ENCODE data around the gene RNF182.
"Not testable (repeated sequence)": the region's sequence is repeated elsewhere in the genome, so short reads cannot be mapped to it uniquely, and the experiment has no call there.

RNF182 gene

DNA sequence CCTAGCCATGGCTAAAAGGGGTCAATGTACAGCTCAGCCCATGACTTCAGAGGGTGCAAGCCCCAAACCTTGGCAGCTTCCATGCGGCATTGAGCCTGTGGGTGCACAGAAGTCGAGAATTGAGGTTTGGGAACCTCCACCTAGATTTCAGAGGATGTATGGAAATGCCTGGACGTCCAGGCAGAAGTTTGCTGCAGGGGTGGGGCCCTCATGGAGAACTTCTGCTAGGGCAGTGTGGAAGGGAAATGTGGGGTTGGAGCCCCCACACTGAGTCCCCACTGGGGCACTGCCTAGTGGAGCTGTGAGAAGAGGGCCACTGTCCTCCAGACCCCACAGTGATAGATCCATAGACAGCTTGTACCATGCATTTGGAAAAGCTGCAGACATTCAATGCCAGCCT lies 47.9 kb downstream of the RNF182 start:
- not testable (repeated sequence) for DNase-seq

DNA sequence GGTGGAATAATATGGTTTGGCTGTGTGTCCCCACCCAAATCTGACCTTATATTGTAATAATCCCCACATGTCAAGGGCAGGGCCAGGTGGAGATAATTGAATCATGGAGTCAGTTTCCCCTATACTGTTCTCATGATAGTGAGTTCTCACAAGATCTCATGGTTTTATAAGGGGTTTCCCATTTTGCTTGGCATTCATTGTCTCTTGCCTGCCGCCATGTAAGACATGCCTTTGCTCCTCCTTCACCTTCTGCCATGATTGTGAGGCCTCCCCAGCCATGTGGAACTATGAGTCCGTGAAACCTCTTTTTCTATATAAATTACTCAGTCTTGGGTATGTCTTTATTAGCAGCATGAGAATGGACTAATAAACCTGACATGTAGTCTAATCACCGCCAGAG lies 48.7 kb downstream of the RNF182 start:
- DNase-seq: not testable (repeated sequence)

DNA sequence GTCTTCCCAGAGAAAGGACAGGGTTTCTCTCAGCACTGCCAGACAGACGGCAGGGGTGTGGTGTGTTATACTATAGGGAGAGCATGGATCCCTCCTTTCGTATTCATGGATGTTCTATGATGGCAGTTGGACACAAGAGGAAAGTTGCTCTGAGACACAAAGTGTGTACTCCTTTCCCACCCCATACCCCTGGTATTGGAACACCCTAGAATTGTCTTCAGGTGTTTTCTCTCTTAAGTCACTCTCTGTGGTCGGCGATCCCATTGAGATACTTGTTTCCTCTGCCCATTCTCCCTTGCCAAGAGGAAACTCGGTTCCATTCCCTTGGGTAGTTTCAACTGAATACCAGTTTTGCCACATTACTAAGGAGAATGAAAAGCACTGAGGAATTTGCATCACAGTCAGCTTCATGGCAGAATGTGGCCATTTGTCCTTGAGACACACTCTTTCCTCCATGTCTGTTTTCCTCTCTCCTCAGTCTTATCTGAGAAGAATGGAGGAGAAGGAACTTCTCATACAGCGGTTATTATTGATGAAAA lies 53.4 kb downstream of the RNF182 start:
- no peak for DNase-seq

DNA sequence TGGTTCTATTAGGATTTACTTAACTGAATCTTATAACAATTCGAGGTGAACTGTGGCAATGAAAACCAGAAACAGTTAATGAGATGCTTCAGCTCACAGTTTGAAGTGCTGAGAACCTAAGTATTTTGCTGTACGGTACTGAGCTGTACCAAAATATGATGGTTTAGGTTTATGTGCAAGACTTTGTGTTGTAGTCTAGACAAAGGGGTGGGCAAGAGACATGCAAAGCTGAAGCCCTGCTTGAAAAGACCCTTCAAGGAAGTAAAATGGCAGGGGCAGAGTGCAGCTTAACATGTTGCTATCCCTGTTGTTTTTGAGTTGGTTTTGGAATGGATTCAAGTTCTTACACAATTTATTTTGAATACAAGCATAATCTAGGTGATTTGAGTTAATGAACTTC lies 54.0 kb downstream of the RNF182 start:
- no peak for DNase-seq

DNA sequence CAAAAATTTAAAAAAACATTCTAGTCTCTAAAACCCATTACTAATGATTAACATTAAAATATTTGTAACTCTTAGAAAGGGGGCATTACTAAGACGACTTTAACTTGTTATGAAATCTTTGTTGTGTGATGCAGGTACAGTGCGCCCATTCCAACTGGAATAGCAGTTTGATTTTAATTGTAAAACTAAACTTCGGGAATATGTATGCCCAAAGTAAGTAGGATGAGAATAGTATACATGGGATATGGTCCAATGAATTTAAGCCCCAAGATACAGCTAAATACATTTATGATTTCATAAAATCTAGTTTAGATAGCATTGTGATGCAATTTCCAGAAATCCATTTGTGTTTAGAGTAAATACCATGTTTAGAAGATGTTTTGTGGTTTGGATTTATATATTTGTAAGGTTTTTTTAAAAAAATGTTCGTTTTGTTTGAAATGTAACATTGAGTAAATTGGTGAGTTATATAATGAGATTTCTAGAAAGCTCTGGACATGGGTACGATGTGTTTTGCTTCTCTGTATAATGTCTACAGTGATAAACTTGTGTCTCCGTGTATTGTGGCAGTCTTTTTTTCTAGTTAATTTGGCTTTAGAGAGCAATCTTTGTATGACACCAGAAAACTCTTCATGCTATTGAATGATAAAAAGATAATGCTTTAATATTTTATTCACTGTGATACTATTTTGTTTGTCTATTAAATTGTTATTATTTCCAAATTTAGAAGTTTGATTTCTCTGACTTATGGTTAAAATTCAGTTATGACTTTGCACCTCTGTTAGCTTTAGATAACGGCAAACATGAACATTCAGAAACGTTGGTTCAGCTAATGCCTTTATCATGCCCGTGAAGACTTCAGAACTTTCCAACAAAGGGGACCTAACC lies 54.8 kb downstream of the RNF182 start:
- DNase-seq: no peak

DNA sequence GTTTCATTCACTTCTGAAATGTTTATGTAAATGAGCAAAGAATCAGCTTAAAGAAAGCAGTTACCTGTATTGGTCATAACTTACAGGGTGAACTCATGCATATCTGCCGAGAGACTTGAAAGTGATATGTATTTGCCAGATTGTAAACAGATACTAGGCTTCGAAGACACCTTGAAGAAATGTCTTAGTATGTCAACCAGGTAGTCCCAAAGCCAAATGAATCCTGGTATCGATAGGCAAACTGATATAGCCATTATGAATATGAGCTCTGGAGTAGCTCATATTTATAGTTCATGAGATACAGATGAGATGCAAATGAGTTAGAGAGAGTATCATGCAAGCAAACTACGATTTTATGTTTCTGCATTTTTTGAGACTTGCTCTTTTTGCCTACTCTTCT lies 55.8 kb downstream of the RNF182 start:
- DNase-seq: no peak

DNA sequence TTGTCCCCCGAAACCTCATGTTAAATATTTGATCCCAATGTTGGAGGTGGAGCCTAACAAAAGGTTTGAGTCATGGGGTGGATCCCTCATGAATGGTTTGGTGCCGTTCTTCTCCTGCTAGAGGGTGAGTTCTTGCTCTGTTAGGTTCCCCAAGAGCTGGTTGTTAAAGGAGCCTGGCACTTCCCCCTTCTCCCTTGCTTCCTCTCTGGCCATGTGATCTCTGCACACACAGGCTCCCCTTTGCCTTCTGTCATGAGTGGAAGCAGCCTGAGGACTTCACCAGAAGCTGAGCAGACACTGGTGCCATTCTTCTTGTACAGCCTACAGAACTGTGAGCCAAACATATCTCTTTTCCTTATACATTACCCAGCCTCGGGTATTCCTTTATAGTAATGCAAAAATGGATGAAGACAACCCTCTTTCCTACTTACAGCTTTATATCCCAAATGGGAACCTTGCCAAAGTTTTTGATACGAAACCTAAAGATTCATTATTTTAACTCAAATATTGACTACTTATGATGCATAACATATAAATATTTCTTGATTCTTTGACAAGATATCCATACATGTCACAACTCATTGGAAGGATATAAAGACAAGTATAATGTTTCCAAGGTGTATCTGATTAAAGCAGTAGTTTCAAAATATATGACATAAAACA lies 61.0 kb downstream of the RNF182 start:
- DNase-seq: no peak

DNA sequence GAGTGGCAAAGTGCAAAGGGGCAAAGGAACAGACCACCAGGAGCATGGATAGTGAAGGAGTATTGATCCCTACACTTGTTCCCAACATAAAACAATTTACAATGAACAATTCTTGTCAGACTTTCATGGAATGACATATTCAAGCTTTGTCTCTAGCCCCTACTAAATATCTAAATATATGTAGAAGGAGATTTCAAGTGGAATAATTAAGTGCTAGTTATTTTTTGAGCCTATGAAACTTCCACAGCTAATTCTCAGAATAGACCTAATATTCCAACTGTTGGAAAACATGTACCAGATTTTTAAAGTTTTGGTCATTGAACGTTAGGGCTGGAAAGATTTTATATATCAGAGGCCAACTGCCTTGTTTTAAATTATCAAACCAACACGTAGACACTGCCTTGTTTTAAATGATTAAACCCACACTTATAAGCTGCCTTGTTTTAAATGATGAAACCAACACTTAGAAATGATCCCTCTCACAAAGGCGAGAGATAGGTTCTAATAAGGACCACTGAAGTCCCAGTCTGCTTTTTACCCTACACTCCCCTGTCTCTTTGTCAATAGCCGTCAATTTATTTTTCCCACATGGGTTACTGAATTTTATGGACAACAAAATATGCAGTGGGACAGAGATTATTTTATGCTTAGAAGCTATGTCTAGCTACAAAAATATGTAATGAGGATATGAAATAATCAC lies 62.1 kb downstream of the RNF182 start:
- no peak for DNase-seq

DNA sequence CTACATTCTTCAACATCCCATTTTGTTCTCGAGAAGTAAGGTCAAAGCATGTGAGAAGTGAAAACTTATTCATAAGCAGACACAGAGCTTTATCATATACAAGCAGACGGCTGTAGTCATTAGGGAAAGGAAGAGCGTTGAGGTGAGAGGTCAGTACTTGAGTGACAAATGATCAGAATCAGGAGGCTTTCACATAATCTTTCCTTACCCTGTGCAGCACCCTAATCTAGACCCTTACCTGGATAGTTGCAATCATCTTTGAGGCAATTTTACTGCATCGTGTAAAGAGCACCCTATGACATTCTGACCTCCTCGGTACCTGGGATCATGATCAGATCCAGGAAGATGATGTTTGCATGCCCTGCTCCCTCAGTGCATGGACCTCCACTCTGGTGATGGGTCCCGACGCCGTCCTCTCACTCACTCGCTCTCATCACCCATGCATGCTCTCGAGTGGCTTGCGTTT lies 62.7 kb downstream of the RNF182 start:
- DNase-seq: no peak

DNA sequence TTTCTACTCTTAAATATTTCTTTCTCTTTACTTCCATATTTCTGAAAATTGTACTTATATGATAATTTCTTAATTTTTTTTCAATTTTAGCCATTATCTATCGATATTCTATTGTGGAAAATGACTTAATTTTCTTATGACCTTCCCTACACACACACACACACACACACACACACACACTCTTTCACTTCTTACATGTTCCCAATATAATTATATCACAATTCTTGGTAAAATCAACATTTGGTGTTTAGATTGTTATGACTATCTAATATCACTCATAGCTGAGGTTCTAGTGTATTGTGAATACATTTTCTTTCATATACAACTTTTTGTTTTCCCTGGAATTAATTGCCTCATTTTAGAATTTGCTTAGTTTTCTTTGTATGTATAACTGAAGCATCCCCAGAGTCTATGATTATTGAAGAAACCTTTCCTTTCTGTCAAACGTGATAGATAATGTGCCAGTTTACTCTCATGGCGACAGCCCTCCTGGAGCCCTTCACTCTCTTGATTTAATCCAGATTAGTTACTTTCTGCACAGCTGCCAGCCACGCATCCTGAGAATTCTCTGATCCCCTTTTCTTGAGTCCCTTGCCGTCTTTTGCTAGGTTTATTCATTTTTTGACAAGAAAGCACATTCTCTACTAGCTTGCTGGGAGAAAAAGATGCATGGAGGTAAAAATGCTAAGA lies 63.4 kb downstream of the RNF182 start:
- no peak for DNase-seq

DNA sequence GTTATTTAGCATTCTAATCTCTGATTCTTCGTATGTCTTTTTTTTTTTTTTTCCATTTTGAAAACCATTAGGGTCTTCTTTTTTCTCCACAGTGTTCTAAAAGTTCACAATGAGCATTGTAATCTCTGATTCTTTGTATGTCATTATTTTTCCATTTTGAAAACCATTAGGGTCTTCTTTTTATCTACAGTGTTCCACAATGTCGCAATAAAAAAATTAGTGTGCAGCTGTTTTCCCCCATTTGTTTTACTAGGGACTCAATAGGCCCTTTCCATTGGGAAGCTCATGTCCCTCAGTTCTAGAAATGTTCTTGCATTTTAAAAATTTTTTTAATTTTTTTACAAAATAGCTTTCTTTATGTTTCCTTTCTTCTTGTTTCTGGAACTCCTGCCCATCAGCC lies 64.2 kb downstream of the RNF182 start:
- no peak for DNase-seq

DNA sequence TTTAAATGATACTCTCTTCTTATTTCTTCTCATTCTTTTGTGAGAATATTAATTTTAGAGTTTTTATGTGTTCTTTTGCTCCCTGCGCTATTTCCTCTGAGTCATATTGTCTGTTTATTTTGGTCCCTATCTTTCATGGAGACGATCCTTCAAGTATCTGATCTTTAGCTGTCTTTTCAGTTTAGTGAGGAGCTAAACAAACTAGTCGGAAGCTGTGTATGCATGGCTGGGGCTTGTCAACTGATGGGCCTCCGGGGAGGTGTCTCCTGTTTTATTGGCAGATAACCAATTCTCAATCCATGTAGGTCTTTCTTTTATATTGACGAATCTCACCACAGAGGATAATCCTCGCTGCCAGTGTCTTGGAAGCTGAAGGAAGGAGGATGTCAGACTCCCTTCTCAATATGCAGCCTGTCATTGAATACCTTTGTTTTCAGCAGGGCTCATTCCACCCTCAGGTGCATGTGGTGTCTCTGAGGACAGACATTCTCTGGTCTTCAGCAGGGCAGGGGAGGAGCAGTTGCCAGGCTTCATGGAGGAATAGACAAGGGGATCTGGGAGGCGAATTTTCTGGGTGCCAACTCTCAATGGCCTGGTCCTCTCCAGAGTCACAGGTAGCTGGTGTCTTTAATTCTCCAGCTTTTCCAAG lies 64.9 kb downstream of the RNF182 start:
- no peak for DNase-seq

DNA sequence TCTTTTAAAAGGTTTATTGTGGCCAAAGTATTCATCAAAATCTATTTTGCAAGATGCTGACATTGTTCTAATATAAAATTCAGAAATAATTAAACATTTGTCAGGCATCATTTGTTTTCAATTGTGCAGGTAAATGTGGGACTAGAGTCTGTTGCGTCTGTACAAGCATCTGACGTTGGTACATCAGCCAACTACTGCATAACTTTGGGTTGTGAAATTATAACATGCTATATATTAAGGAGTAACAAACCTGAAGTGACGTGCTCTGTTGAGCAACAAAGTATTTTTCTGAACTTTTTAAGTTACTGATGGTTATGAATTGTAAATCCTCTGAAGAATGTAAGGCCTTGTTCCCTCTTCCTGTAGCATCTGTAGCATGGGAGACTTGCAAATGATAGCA lies 66.0 kb downstream of the RNF182 start:
- no peak for DNase-seq

DNA sequence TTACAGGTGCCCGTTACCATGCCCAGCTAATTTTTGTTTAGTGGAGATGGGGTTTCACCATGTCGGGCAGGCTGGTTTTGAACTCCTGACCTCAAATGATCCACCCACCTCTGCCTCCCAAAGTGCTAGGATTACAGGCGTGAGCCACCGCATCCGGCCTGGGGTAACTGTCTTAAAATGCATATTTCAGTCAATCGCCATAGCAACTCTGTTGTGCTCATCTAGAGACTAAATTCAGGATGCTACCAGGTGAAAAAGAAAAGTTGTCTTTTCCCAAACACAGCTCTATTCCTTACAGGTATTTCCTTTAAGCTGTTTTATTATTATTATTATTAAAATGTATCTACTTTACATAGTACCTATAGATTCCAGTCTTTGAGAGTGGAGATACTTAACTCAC lies 66.6 kb downstream of the RNF182 start:
- no peak for DNase-seq

DNA sequence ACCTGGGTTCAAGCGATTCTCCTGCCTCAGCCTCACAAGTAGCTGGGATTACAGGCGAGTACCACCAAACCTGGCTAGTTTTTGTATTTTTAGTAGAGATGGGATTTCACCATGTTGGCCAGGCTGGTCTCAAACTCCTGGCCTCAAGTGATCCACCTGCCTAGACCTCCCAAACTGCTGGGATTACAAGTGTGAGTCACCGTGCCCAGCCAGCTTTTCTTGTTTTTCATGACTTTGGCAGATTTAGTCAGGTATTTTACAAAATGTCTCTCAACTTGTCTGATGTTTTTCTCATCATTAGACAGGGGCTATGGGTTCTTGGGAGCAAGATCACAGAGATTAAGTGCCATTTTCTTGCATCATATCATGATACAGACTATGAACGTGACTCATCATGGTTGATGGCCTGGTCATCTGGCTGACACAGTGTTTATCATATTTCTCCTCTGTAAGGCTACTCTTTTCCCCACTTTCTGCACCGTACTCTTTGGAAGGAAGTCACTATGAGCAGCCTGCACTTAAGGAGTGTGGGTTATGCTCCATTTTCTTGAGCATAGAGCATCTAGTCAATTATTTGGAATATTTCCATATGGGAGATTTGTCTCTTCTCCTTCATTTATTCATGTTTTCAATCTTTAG lies 67.8 kb downstream of the RNF182 start:
- DNase-seq: no peak

DNA sequence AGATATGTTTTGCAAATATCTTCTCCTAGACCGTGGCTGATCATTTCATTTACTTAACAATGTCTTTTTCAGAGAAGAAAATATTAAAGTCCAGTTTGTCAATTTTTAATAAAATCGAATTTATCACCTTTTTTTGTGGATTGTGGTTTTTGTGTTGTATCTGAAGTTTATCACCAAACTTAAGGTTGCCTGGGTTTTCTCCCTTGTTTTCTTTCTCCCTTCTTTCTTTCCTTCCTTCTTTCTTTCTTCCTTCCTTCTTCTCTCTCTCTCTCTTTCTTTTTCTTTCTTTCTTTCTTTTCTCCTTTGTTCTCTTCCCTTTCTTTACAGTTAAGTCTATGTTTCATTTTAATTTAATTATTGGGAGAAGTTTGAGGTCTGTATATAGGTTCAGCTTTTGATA lies 68.7 kb downstream of the RNF182 start:
- DNase-seq: no peak

DNA sequence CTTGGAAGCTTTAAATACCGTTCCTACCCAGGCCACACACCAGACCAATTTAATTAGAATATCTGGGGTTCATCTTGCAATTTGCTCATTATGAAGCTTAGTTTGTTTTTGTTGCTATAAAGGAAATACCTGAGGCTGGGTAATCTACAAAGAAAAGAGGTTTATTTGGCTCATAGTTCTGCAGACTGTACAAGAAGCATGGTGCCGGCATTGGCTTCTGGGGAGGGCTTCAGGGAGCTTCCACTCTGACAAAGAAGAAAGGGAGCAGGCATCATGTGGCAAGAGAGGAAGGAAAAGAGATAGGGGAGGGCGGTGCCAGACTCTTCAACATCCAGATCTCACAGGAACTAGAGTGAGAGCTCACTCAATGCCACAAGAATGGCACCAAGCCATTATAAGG lies 73.6 kb downstream of the RNF182 start:
- no peak for DNase-seq

DNA sequence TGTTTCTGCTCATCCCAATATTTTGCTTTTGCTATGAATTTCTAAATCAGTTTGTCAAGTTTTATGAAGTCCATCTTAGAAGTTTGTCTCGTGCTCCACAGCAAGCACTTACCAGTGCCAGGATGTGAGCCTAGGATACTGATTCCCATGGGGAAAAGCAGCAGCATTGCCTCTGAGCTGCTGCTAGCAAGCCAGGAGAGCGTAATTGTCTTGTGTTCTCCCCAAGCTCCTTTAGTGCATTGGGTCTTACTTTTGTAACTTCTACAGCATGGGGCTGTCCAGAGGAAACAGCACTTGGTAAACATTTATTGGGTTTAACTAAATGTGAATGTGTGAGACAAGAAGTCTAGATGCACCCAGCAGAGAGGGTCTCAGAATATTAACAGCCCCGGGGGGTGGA lies 76.1 kb downstream of the RNF182 start:
- no peak for DNase-seq

DNA sequence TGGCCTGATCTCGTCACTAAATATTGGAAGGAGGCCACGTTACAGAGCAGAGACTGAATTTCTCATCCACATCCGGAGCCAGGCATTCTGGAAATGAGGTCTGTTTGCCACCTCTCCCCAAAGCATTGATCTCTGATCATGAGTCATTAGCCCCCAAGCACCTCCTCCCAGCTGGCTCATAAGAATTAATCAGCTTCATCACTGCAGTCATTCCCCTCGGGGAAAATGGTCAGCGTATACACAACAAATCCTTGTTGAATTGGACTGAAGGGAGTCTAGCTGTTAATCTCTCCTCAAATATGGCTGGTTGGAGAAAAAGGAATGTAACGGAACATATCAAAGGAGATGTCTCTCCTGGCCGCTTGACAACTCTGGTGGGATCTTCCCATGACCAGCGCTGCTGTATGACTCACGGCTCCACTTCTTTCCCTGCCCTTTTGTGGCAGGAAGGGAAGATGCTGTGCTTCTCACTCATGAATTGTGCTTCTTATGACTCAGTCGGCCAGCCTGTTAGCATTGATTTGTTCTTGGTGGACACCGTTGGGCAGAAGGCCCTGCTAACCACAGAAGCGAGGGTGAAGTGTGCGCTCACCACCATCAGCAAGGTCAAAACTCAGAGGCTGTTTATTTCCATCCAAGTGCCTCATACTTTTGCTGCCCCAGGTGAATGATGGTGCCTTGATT lies 76.7 kb downstream of the RNF182 start:
- DNase-seq: no peak

DNA sequence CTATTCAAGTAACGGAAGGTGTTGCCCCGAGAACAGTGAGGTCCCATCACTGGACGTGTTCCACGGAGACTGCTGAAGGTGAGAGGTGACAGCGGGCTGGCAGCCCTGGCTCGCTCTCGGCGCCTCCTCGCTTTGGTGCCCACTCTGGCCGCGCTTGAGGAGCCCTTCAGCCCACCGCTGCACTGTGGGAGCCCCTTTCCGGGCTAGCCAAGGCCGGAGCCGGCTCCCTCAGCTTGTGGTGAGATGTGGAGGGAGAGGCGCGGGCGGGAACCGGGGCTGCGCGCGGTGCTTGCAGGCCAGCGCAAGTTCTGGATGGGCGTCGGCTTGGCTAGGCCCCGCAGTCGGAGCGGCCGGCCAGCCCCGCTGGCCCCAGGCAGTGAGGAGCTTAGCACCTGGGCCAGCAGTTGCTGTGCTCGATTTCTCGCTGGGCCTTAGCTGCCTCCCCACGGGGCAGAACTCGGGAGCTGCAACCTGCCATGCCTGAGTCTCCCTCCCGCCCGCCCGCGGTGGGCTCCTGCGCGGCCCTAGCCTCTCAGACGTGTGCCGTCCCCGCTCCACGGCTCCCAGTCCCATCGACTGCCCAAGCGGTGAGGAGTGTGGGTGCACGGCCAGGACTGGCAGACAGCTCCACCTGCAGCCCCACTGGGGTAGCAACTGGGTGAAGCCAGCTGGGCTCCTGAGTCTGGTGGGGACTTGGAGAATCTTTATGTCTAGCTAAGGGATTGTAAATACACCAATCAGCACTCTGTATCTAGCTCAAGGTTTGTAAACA lies 77.6 kb downstream of the RNF182 start:
- no peak for DNase-seq

Measured in DMS 273 treated with DMSO at 0.1 percent for 48 hours (cell line).